Uterus (tissue), 2 donors: Measurements from ENCODE around the gene GDPD1.

Experiments used
- POLR2A ChIP-seq, 2 donors: fragments of 450-650 bp; IDR thresholded peaks; one replicate each; pipeline ENCODE4 v1.6.1; 2016; ENCODE audit warnings: antibody characterized with exemption in 2 of 2, mild to moderate bottlenecking in 1 of 2, moderate library complexity in 1 of 2
- TF ChIP-seq, protein P1 (sequence below), 4 experiments: fragments of 200-600 bp in 2 of 4; fragments of 450-650 bp in 2 of 4; sonication (generic) in 2 of 4; IDR thresholded peaks; one replicate each; pipeline ENCODE4 v1.5.1; 2016 to 2019; ENCODE audit warnings: antibody characterized with exemption in 4 of 4, mild to moderate bottlenecking in 2 of 4, moderate library complexity in 1 of 4

DNA sequence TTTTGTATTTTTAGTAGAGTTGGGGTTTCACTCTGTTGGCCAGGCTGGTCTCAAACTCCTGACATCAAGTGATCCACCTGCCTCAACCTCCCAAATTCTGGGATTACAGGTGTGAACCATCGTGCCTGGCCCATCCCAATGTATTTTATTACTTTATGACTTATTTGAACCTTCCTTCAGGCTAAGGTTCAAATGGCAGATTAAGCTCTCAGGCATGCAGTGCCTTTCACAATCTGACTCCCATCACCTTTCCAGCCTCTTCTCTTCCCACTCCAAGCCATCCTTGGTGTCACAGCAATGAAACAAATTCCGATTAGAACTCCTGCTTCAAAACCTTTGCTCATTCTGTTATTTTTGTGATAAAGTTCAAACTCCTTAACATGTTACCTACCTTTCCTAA lies 84.5 kb downstream of the GDPD1 start:
- TF ChIP-seq POLR2A (IDR thresholded peaks at IDR 0.05), result no peak
- TF ChIP-seq, protein P1, sequence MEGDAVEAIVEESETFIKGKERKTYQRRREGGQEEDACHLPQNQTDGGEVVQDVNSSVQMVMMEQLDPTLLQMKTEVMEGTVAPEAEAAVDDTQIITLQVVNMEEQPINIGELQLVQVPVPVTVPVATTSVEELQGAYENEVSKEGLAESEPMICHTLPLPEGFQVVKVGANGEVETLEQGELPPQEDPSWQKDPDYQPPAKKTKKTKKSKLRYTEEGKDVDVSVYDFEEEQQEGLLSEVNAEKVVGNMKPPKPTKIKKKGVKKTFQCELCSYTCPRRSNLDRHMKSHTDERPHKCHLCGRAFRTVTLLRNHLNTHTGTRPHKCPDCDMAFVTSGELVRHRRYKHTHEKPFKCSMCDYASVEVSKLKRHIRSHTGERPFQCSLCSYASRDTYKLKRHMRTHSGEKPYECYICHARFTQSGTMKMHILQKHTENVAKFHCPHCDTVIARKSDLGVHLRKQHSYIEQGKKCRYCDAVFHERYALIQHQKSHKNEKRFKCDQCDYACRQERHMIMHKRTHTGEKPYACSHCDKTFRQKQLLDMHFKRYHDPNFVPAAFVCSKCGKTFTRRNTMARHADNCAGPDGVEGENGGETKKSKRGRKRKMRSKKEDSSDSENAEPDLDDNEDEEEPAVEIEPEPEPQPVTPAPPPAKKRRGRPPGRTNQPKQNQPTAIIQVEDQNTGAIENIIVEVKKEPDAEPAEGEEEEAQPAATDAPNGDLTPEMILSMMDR (IDR thresholded peaks at IDR 0.05), result no peak
